Adrenal gland (tissue), 12 donors: Measurements from ENCODE around the gene HOXC9. TPM values are rescaled to one million over a fixed set of nuclear protein-coding genes. Genes with fewer than 3 reads are reported as not detected.
A peak's percentile ranks its signal among the peaks of the same experiment; 100 is the strongest.

Experiments used
- DNase-seq, 7 donors: peaks; one replicate each; pipeline ENCODE4 v3.0.0-alpha.2; 2019 to 2020
- H3K27ac ChIP-seq, 5 donors: fragments of 200-600 bp; sonication (generic) in 4 of 5; 1 replicate in 3 of 5; 2 replicates in 2 of 5; pipeline versions ENCODE4 v1.5.1 to v1.8.0; 2016 to 2020; ENCODE audit warnings: mild to moderate bottlenecking in 1 of 5
- H3K27me3 ChIP-seq: fragments of 200-600 bp; 2 replicates; pipeline ENCODE4 v1.8.0; 2021
- H3K36me3 ChIP-seq, 2 donors: fragments of 200-600 bp; replicated peaks in 1 of 2; 1 replicate in 1 of 2; 2 replicates in 1 of 2; pipeline versions ENCODE4 v1.5.1 to v1.8.0; 2018 to 2022
- H3K4me1 ChIP-seq, 2 donors: fragments of 200-600 bp; replicated peaks in 1 of 2; 1 replicate in 1 of 2; 2 replicates in 1 of 2; pipeline versions ENCODE4 v1.5.1 to v1.8.0; 2018 to 2021
- H3K4me3 ChIP-seq, 4 donors: fragments of 200-600 bp; sonication (generic) in 3 of 4; one replicate each; pipeline ENCODE4 v1.5.1; 2016 to 2018
- H3K9me3 ChIP-seq, 3 donors: fragments of 200-600 bp; sonication (generic) in 1 of 3; replicated peaks in 1 of 3; 1 replicate in 2 of 3; 2 replicates in 1 of 3; pipeline versions ENCODE4 v1.5.1 to v1.8.0; 2016 to 2021
- POLR2A ChIP-seq, 2 donors: fragments of 450-650 bp; IDR thresholded peaks; one replicate each; pipeline ENCODE4 v1.6.1; 2017; ENCODE audit warnings: antibody characterized with exemption in 2 of 2, mild to moderate bottlenecking in 2 of 2, moderate library complexity in 1 of 2
- WGBS, 4 donors: extraction: QIAGEN DNeasy Blood & Tissue Kit in 2 of 4; methylation state at CpG; one replicate each; pipeline versions ENCODE4 v1.1.5 to v1.1.7; 2013 to 2017; 5-methylcytosine and 5-hydroxymethylcytosine counted together
- intact Hi-C, 2 donors: fragments of 100-400 bp; cut with DNase I; formaldehyde crosslinking; loops; one replicate each; pipeline versions ENCODE4 v1.14.1 to v1.15.0; 2022 to 2023
- polyA plus RNA-seq, 3 donors: library from polyadenylated mRNA; stranded (reverse); fragments of 200-250 nt in 2 of 3; fragments of 350-450 nt in 1 of 3; fragmentation: Illumina TruSeq in 1 of 3; extraction: RNeasy Lipid Tissue Mini Kit (QIAGEN cat#74804) in 1 of 3; gene quantifications; one replicate each; pipeline ENCODE4 v1.2.3, GENCODE V29; 2013 to 2014
- total RNA-seq, 9 donors: library from RNA; depleted of rRNA in 4 of 9; stranded (reverse); fragments of >200 nt in 4 of 9; fragments of 120-200 nt in 1 of 9; fragmentation: NEBNext Ultra II Directional in 1 of 9; extraction: Animal tissue kit (Norgen Biotek cat#: 25700) in 1 of 9; gene quantifications; one replicate each; pipeline versions ENCODE4 v1.1.0 to v1.2.4, GENCODE V29; 2013 to 2023
- TF ChIP-seq, protein P1 (sequence below), 6 experiments: fragments of 450-650 bp in 4 of 6; fragments of 200-600 bp in 2 of 6; sonication (generic) in 1 of 6; IDR thresholded peaks; 1 replicate in 5 of 6; 2 replicates in 1 of 6; pipeline versions ENCODE4 v1.5.1 to v1.8.0; 2016 to 2021; ENCODE audit warnings: antibody characterized with exemption in 6 of 6, mild to moderate bottlenecking in 2 of 6, moderate library complexity in 1 of 6
- donor health status: healthy with polysubstance abuse.
- donor health status: Bipolar disorder and iron deficiency.
- donor health status: DM: yes; HTN: yes; CAD: no.
- donor health status: DM: no; HTN: no; CAD: no.
- donor health status: DM: no; HTN: no; CAD: no.
- donor health status: DM: yes; HTN: yes; CAD: no.

Gene HOXC9
- total and polyA plus RNA-seq, 12 donors: 1.2 to 12.1 (median 3.0) TPM; not detected in 1

- Histone ChIP-seq H3K27ac (no peak overlapping the region), H3K27me3 (peaks cover 6% of the 10 kb centered on the region), H3K4me1 (peaks cover 14 to 19% of the 10 kb centered on the region in 2 donors), H3K4me3 (no peak overlapping the region), H3K36me3 (no peaks in the 10 kb centered on the region), H3K9me3 (no peaks in the 10 kb centered on the region)
- TF ChIP-seq, protein P1, sequence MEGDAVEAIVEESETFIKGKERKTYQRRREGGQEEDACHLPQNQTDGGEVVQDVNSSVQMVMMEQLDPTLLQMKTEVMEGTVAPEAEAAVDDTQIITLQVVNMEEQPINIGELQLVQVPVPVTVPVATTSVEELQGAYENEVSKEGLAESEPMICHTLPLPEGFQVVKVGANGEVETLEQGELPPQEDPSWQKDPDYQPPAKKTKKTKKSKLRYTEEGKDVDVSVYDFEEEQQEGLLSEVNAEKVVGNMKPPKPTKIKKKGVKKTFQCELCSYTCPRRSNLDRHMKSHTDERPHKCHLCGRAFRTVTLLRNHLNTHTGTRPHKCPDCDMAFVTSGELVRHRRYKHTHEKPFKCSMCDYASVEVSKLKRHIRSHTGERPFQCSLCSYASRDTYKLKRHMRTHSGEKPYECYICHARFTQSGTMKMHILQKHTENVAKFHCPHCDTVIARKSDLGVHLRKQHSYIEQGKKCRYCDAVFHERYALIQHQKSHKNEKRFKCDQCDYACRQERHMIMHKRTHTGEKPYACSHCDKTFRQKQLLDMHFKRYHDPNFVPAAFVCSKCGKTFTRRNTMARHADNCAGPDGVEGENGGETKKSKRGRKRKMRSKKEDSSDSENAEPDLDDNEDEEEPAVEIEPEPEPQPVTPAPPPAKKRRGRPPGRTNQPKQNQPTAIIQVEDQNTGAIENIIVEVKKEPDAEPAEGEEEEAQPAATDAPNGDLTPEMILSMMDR (IDR thresholded peaks at IDR 0.05): no peak
- no peak for TF ChIP-seq POLR2A (IDR thresholded peaks at IDR 0.05)
- WGBS, 4 donors: 66 to 72% (median 69%) methylated on average over 8 of the region's 8 CpGs
- DNase-seq: no peak
- intact Hi-C loops: loop anchor here in 1 of 2 donors (5.0 kb wide), 1 partner anchor 206 kb away; no protein-coding TSS in a partner anchor
These were observed 1.6 kb downstream of the HOXC9 start for GRCh38 chr12:54001283-54002187.

DNA sequence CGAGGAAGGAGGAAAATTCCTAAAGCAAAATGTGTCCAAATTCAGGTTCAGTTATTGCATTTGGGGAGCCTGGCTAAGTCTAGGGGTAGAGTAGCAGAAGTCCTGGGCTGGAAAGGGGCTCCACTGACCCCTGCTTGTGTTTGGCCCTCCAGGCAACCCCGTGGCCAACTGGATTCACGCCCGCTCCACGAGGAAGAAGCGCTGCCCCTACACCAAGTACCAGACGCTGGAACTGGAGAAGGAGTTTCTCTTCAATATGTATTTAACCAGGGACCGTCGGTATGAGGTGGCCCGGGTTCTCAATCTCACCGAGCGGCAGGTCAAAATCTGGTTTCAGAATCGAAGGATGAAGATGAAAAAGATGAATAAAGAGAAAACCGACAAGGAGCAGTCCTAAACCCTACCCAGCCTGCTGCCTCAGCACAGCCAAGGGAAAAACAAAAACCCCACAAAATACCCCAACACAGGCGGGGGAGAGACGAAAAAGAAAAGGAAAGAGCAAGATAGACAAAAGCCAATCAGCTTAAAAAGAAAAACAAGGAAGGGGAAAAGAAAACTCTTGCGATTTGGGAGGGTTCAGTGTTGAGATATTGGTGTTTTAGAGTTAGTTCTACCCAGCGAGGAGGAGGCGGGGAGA is 2.4 kb downstream of the HOXC9 start:
- H3K27me3 ChIP-seq: peaks cover 3% of the 10 kb centered on the region
- TF ChIP-seq, protein P1 (IDR thresholded peaks at IDR 0.05): no peak
- TF ChIP-seq POLR2A (IDR thresholded peaks at IDR 0.05): no peak
- no peak for DNase-seq
- peaks cover 14 to 22% of the 10 kb centered on the region in 2 donors for H3K4me1 ChIP-seq
- WGBS, 4 donors: 58 to 68% (median 65%) methylated on average over 19 of the region's 19 CpGs
- no peaks in the 10 kb centered on the region for H3K9me3 ChIP-seq
- no peak overlapping the region for H3K27ac ChIP-seq
- no peak overlapping the region for H3K4me3 ChIP-seq
- H3K36me3 ChIP-seq: no peaks in the 10 kb centered on the region
- intact Hi-C loops: loop anchor here in 1 of 2 donors (5.0 kb wide), 1 partner anchor 205 kb away; no protein-coding TSS in a partner anchor

- H3K4me1 ChIP-seq: peaks cover 14 to 22% of the 10 kb centered on the region in 2 donors
- intact Hi-C loops: loop anchor here in 1 of 2 donors (5.0 kb wide), 1 partner anchor 204 kb away; no protein-coding TSS in a partner anchor
- H3K9me3 ChIP-seq: no peaks in the 10 kb centered on the region
- DNase-seq: no peak
- H3K36me3 ChIP-seq: no peaks in the 10 kb centered on the region
- WGBS, 4 donors: 72 to 77% (median 73%) methylated on average over 19 of the region's 19 CpGs
- TF ChIP-seq, protein P1 (IDR thresholded peaks at IDR 0.05): no peak
- TF ChIP-seq POLR2A (IDR thresholded peaks at IDR 0.05): no peak
- H3K4me3 ChIP-seq: no peak overlapping the region
- H3K27me3 ChIP-seq: peaks cover 3% of the 10 kb centered on the region
- peak overlapping the region in 1 of 5 donors; percentile 17 for H3K27ac ChIP-seq
These were observed 3.0 kb downstream of the HOXC9 start for GRCh38 chr12:54002915-54003389.

- Histone ChIP-seq H3K4me1 (peaks cover 14 to 22% of the 10 kb centered on the region in 2 donors), H3K36me3 (no peaks in the 10 kb centered on the region), H3K27me3 (peaks cover 3% of the 10 kb centered on the region), H3K9me3 (no peaks in the 10 kb centered on the region), H3K4me3 (no peak overlapping the region), H3K27ac (peak overlapping the region in 1 of 5 donors; percentile 17)
- no peak for DNase-seq
- TF ChIP-seq, protein P1 (IDR thresholded peaks at IDR 0.05): no peak
- no peak for TF ChIP-seq POLR2A (IDR thresholded peaks at IDR 0.05)
- intact Hi-C loops: loop anchor here in 1 of 2 donors (5.0 kb wide), 1 partner anchor 204 kb away; no protein-coding TSS in a partner anchor
- 52 to 64% (median 58%) methylated on average over 3 of the region's 3 CpGs for WGBS, 4 donors
These were observed 3.7 kb downstream of the HOXC9 start for GRCh38 chr12:54003625-54004024.
